Measurements from ENCODE around the gene TFDP1. TPM values are rescaled to one million over a fixed set of nuclear protein-coding genes. Genes with fewer than 3 reads are reported as not detected.
A peak's percentile ranks its signal among the peaks of the same experiment; 100 is the strongest.

Gene TFDP1
- total RNA-seq, 1 experiment from 2014 or later, result 78.2 TPM

DNA sequence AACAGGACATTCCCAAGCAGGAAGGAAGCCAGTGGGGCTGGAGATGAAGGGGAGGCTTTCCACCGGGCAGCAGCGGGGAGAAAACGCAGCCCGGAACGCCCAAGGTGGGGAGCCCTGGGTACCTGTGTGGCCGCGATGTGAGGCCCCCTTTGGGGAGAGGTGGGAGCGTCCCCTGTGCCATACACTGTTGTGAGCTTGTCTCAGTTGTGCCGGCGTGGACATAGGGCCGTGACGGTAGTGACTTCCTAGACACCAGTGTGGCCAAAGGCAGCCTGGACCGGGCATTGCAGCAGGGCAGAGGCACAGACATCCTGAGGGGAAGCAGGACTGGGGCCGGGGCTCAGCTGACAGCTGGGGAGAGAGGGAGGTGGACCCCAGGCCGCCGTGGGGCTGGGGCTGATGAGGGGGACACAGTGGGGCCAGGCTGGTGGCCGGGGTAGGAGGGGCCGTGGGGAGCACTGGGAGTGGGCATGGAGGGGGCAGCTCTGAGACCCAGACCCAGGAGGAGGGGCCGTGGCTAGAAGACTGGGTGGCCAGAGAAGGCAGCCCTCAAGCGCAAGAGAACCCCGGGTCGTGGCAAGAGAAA, 38.5 kb upstream of the TFDP1 start:
- DNase-seq, result peak; percentile 51
- H3K27me3 ChIP-seq (ENCODE audit: control insufficient read depth, insufficient read depth, low read length), result no peaks in the 10 kb centered on the region
- no peak overlapping the region for H3K4me3 ChIP-seq (ENCODE audit: insufficient read depth, low read depth, low read length)
- H3K36me3 ChIP-seq (replicated peaks; ENCODE audit: control insufficient read depth, insufficient read depth, low read length), result no peaks in the 10 kb centered on the region; the same call in none of the 2 replicates

DNA sequence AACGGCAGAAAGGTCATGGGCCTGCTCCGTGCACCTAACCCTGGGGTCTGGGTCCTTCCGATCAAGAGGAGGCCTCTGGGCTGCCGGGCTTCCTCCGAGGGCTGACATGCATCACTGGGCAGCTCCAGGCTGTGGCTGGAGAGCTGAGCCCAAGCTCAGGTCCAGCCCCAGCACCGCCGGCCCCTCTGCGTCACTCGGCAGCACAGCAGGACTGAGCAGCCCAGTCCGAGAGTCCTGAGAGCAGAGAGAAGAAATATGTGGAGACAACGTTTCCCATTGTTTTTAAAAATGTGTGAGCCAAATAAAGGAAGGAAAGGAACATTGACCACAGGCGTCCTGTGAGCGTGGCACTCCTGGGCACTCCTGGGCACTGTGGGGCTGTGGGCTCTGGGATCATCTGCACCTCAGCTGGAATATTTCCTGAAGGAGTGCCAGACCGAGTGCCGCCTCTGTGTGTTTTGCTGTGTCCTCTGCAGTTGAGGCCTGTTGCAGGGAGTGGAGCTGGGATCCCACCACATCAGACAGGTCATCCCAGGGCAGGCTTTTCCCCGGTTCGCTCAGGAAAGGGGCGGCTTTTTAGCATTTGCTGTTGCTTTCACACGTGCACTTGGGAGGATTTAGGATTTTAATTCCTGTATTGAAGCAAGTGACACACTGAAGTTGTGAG, 37.8 kb upstream of the TFDP1 start:
- H3K36me3 ChIP-seq (replicated peaks; ENCODE audit: control insufficient read depth, insufficient read depth, low read length), result no peaks in the 10 kb centered on the region; the same call in none of the 2 replicates
- no peak overlapping the region for H3K4me3 ChIP-seq (ENCODE audit: insufficient read depth, low read depth, low read length)
- DNase-seq, result peak; percentile 37
- no peaks in the 10 kb centered on the region for H3K27me3 ChIP-seq (ENCODE audit: control insufficient read depth, insufficient read depth, low read length)

DNA sequence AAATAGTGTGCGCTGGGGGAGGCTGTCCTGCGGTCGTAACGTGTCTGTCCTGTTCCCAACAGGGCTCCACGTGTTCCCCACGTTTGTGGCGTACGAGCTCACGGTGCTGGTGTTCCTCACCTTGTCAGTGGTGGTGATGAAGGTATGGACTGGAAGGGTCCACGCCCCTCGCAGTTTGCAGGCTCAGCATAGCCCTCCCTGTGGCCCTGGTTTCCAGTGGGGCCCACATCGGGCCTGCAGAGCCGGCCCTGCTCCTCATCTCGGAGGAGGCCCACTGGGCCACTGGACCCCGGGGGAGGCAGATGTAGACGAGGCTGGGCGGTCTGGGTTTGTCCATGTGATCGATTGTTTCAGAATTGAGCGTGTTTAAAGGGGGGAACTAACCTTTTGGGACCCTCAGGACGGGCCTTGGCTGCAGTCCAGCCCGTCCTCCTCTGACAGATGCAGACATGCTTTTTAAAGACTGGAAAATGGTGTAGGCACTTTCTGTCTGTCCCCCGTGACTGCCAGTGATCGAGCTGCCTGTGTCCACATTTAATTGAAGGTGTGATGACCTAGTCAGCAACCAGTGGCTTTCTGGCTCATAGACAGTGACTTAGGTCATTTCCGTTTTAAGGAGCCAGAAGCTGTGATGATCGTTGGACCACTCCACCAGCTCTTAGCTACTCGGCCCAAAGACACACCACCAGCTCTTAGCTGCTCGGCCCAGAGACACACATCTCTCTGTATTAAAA, 37.1 kb upstream of the TFDP1 start:
- Histone ChIP-seq H3K4me3 (ENCODE audit: insufficient read depth, low read depth, low read length) (no peak overlapping the region), H3K27me3 (ENCODE audit: control insufficient read depth, insufficient read depth, low read length) (no peaks in the 10 kb centered on the region), H3K36me3 (replicated peaks; ENCODE audit: control insufficient read depth, insufficient read depth, low read length) (no peaks in the 10 kb centered on the region; the same call in none of the 2 replicates)
- DNase-seq, result peak; percentile 42

DNA sequence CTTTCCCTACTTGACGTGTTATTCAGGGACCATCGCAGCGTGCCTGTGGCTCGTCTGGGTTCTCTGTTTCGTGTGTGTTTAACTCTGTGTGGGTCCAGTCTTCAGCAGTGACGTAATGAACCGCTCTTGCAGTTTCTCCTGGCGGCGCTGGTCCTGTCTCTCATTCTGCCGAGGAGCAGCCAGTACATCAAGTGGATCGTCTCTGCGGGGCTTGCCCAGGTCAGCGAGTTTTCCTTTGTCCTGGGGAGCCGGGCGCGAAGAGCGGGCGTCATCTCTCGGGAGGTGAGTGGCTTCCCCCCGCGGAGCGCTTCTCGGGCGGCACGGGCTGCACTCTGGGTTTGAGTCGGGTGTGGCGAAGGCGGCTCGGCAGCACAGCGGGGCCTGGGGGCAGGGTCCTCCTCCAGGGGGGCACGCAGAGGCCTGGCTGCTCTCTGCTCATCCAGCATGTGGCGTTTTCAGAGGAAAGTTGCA, 36.3 kb upstream of the TFDP1 start:
- H3K27me3 ChIP-seq (ENCODE audit: control insufficient read depth, insufficient read depth, low read length), result no peaks in the 10 kb centered on the region
- H3K36me3 ChIP-seq (replicated peaks; ENCODE audit: control insufficient read depth, insufficient read depth, low read length), result no peaks in the 10 kb centered on the region; the same call in none of the 2 replicates
- peak; percentile 55 for DNase-seq
- no peak overlapping the region for H3K4me3 ChIP-seq (ENCODE audit: insufficient read depth, low read depth, low read length)

DNA sequence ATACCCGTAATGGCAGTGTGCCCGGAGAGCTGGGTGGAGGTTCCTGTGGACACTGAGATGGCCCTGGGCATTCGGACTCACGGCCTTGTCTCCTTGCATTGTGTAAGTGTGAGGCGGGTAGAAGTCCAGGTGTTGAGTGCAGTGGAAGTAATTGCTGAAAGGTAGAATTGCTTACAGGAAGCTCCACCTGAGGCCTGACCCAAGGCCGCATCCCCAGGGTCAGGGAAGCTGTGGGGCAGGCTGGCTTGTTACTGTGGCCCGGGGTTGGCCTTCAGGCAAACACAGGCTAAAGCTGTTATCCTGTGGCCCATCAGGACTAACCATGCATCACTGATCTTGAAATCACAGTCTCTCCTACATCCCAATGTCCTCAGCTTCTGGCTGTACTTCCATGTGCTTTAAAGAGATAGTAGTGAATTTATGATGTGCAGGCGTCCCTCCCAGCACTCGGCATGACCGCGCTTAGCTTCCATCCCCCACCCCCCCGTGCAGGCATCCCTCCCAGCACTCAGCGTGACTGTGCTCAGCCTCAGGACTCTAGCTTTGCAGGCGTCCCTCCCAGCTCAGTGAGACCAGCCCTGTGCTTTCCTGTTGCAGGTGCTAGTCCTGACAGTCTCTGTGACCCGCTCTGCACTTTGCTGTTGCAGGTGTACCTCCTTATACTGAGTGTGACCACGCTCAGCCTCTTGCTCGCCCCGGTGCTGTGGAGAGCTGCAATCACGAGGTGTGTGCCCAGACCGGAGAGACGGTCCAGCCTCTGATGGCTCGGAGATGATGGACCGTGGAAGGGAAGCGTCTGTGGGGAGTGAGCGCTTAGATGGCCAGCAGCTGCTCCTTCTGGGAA, 35.6 kb upstream of the TFDP1 start:
- Histone ChIP-seq H3K4me3 (ENCODE audit: insufficient read depth, low read depth, low read length) (no peak overlapping the region), H3K27me3 (ENCODE audit: control insufficient read depth, insufficient read depth, low read length) (no peaks in the 10 kb centered on the region), H3K36me3 (replicated peaks; ENCODE audit: control insufficient read depth, insufficient read depth, low read length) (no peaks in the 10 kb centered on the region; the same call in none of the 2 replicates)
- DNase-seq, result peak; percentile 50

DNA sequence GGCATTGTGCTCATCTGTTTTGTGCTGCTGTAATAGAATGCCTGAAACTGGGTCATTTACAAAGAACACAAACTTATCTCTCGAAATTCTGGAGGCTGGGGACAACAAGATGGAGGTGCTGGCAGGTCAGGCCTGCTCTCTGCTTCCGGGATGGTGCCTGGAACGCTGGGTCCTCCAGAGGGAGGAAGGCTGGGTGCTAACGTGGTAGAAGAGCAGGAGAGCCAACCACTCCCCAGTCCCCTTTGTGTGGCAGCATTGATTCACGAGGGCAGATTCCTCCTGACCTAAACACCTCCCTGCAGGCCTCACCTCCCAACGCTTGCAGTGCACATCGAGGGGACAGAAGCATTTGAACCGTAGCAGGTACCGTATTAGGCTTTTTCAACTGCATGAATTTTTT, 34.1 kb upstream of the TFDP1 start:
- no peaks in the 10 kb centered on the region for H3K27me3 ChIP-seq (ENCODE audit: control insufficient read depth, insufficient read depth, low read length)
- no peaks in the 10 kb centered on the region; the same call in none of the 2 replicates for H3K36me3 ChIP-seq (replicated peaks; ENCODE audit: control insufficient read depth, insufficient read depth, low read length)
- H3K4me3 ChIP-seq (ENCODE audit: insufficient read depth, low read depth, low read length), result no peak overlapping the region
- peak; percentile 32 for DNase-seq

DNA sequence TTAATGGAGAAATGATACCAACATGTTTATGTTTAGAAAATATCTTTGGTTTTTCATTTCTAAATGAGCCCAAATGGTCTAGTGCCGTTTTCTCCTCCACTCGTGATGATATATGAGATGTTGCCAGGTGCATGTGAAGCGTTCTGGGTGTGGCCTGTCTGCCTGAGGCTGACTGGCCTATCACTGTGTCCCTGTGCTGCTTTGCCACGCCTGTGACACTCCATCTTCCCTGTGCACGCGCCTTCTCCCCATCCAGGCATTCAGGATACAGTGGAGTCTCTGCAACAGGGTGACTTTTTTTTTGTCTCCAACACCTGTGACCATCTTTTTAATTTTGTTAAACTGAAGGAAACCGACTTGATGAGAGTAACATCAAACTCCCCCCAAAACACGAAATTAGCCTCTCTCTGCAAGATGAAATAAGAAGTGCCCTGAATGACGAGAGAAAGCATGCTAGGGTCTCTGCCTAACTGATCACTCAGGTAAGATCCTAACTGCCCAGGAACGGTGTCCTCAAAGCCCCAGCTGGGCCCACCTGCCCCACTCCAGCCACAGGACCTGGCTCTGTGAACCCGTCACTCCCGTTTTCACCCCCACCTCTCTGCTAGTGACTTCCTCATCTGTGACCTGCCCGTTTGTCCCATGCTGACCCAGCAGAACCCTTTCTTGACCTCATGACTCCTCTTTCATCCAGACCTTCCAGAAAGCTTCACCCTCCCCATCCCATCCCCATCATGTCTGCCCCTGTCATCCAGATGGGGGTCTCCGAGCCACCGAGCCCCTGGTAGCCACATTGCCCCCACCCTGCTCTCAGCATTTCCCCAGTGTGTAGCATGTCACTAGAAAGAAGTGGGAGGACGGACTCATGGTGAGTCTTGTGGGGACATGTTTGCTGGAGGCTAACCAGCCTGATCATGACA, 33.2 kb upstream of the TFDP1 start:
- no peak overlapping the region for H3K4me3 ChIP-seq (ENCODE audit: insufficient read depth, low read depth, low read length)
- no peaks in the 10 kb centered on the region; the same call in none of the 2 replicates for H3K36me3 ChIP-seq (replicated peaks; ENCODE audit: control insufficient read depth, insufficient read depth, low read length)
- DNase-seq, result peak; percentile 29
- H3K27me3 ChIP-seq (ENCODE audit: control insufficient read depth, insufficient read depth, low read length), result no peaks in the 10 kb centered on the region

DNA sequence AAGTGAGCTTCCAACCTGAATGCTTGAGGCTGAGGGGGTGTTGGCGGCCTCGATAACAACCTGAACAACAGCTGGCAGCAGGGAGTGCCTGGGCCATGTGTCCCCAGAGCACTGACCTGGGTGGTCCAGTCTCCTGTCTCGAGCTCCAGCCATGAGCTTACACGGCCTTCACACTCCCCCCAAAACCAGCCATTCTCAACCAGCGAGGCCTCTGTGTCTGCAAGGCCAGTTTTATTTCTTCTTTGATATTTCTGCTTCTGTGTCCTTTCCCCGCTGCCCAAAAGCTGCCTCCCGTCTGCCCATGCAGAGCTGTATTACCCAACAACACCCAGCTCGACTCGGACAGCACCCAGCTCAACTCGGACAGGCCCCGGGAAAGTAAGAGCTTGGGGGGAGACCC, 32.5 kb upstream of the TFDP1 start:
- Histone ChIP-seq H3K36me3 (replicated peaks; ENCODE audit: control insufficient read depth, insufficient read depth, low read length) (no peaks in the 10 kb centered on the region; the same call in none of the 2 replicates), H3K27me3 (ENCODE audit: control insufficient read depth, insufficient read depth, low read length) (no peaks in the 10 kb centered on the region), H3K4me3 (ENCODE audit: insufficient read depth, low read depth, low read length) (no peak overlapping the region)
- DNase-seq, result peak; percentile 21

DNA sequence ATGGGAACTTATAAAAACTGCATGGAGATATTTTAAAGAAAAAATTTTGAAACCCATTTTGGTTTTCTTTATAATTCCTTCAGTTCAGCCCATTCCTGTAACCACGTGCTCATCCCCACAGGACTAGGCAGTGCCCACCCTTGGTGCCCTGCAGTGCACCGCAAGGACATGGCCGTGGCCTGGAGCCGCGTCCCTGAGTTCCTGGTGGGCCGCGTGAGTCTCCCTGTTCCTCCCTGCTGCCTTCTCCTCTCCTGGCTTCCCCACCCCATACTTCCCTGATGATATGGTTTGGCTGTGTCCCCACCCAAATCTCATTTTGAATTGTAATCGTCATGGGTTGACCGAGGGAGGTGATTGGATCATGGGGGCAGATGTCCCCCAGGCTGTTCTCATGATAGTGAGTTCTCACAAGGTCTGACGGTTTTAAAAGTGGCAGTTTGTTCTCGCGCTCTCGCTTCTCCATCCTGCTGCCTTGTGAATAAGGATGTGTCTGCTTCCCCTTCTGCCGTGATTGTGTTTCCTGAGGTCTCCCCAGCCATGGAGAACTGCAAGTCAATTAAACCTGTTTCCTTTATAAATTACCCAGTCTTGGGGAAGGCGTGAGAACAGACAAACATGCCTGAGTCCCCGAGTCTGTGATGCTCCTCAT, 31.6 kb upstream of the TFDP1 start:
- no peaks in the 10 kb centered on the region for H3K27me3 ChIP-seq (ENCODE audit: control insufficient read depth, insufficient read depth, low read length)
- H3K4me3 ChIP-seq (ENCODE audit: insufficient read depth, low read depth, low read length), result no peak overlapping the region
- H3K36me3 ChIP-seq (replicated peaks; ENCODE audit: control insufficient read depth, insufficient read depth, low read length), result no peaks in the 10 kb centered on the region; the same call in none of the 2 replicates
- peak; percentile 38 for DNase-seq

DNA sequence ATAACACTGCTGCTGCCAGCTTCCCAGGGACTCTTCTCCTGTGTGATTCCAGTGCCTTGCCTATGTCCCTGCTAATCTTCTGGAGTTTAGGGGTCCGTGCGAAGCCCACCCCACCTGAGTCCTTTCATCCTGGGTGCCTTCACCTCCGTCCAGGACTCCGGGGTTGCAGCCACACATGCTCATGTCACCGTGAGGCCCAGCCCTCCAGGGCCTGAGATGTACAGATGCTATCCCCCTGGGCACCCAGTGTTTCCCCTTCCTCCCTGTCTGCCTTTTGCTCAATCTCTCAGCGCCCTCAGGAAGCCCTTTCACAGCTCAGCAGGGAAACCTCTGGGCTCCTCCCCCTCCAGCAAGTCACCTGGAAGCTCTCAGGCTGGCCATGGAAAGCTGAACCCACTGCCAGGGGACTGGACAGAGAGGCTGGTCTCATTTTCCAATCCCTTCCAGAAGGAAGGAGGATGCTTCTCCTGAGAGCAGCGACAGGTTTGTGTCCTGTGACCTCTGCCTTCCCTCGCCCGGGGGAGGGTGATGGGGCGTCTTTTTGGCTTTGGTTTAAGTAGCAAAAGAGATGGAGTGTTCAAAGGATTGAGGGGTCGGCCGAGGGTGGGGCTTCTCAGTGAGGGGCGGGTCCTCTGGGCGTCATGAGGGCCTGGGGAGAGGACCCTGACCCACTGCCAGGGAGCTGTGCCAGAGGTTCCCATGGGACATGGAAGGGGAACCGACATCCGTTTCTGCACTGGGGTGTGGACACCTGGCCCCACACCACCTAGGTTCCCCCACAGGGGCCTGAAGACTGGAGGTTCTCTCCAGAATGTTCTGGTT, 30.8 kb upstream of the TFDP1 start:
- peak; percentile 66 for DNase-seq
- no peak overlapping the region for H3K4me3 ChIP-seq (ENCODE audit: insufficient read depth, low read depth, low read length)
- no peaks in the 10 kb centered on the region; the same call in none of the 2 replicates for H3K36me3 ChIP-seq (replicated peaks; ENCODE audit: control insufficient read depth, insufficient read depth, low read length)
- no peaks in the 10 kb centered on the region for H3K27me3 ChIP-seq (ENCODE audit: control insufficient read depth, insufficient read depth, low read length)

DNA sequence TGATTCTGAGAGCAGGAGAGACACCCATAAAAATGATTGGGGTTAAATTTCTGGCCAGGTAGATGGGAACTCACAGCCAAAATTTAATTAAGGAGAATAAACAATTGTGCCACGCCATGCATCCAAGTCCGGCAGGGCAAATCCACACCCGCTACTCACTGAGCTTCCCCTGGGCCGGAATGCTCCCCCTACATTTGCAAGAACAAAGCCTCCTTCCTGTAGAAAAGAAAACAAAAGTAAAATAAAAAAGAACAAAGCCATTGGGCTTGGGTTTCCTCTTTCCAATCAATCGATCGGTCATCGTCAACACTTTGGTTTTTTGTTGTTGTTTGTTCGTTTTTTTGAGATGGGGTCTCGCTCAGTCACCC, 30.2 kb upstream of the TFDP1 start:
- Histone ChIP-seq H3K27me3 (ENCODE audit: control insufficient read depth, insufficient read depth, low read length) (no peaks in the 10 kb centered on the region), H3K36me3 (replicated peaks; ENCODE audit: control insufficient read depth, insufficient read depth, low read length) (no peaks in the 10 kb centered on the region; the same call in none of the 2 replicates), H3K4me3 (ENCODE audit: insufficient read depth, low read depth, low read length) (no peak overlapping the region)
- DNase-seq, result peak; percentile 19

DNA sequence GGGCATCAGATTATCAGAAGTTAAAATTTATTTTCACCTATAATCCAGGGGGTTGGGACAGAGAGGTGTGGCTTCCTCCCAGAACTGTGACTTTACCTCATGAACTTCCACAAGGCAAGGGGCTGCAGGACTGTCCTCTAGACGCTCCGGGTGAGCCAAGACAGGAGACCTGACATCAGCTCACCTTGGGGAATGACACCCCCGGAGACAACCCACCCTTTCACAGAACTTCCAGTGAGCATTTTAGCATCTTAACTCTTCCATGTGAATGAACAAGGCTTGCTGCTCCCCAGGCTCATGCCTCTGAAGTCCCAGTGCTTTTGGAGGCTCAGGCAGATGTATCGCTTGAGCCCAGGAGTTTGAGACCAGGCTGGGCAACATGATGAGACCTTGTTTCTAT, 29.4 kb upstream of the TFDP1 start:
- DNase-seq, result peak; percentile 10
- Histone ChIP-seq H3K36me3 (replicated peaks; ENCODE audit: control insufficient read depth, insufficient read depth, low read length) (no peaks in the 10 kb centered on the region; the same call in none of the 2 replicates), H3K27me3 (ENCODE audit: control insufficient read depth, insufficient read depth, low read length) (no peaks in the 10 kb centered on the region), H3K4me3 (ENCODE audit: insufficient read depth, low read depth, low read length) (no peak overlapping the region)

All from H7 (cell line).